ENCODE results near the gene RAB5A.
"Not testable (repeated sequence)": the region's sequence is repeated elsewhere in the genome, so short reads cannot be mapped to it uniquely, and the experiment has no call there.

RAB5A gene

DNA sequence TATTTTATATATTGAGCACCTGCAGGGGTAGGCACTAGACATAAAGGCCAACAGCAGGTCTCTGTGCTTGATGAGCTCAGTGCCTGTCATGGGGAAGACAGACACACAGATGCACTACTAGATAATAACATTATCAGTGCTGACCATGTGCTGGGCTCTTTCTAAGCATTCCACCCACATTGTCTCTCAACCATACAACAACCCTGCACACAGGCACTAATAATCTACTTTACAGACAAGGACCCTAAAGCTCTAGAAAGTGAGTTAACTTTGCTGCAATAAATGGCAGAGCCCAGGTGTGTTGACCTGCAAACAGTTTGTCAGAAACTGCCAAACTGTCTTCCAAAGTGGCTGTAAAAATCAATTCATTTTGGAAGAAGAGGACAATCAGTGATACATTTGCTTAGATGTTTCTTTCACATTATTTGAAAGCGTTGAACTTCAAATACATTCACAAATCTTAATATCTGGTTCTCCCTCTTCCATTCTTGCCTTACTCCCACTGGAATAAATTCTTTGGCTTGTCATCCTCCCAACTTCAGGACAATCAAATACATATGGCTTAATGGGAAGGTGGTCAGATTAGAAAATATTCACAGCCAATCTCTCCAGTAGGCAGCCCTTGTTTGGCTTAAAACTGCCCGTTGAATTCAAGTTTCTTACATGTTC, 76.2 kb downstream of the RAB5A start:
- Histone ChIP-seq H3K9me3 (no peaks in the 10 kb centered on the region), H3K4me1 (peaks cover 14% of the 10 kb centered on the region), H3K27me3 (ENCODE audit: low read depth) (no peaks in the 10 kb centered on the region), H3K36me3 (replicated peaks) (no peaks in the 10 kb centered on the region), H3K4me3 (no peak overlapping the region)
- no peak for DNase-seq (ENCODE audit: low spot score in 2 of 2)
- in situ Hi-C loops (cut with MboI; ENCODE audit: low sequenced_read_pairs) = no loop called here

- Histone ChIP-seq H3K4me1 (peaks cover 14% of the 10 kb centered on the region), H3K27me3 (ENCODE audit: low read depth) (no peaks in the 10 kb centered on the region), H3K4me3 (no peak overlapping the region), H3K9me3 (no peaks in the 10 kb centered on the region), H3K36me3 (replicated peaks) (no peaks in the 10 kb centered on the region)
- DNase-seq (ENCODE audit: low spot score in 2 of 2) = peak; percentile 28 to 63
- in situ Hi-C loops (cut with MboI; ENCODE audit: low sequenced_read_pairs) = no loop called here
Measured at GRCh38 chr3:20023623-20024405, 76.9 kb downstream of the RAB5A start.

DNA sequence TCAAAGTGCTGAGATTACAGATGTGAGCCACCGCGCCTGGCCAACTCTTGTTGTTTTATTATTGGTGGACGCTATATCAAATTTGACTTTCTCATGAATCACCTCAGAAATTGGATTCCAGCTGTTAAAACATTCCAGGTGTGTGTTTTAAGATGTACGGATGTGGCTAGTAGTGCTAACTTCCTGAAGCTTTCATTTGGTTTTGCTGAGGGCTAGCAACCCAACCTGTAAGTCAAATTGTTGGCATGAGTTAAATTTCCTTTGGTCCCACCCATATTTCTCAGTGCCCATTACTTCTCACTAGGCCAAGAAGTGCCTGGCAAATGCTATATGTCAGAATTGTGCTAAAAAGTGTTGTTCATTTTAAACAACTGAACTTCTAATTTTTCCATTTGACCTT, 80.2 kb downstream of the RAB5A start:
- Histone ChIP-seq H3K27me3 (ENCODE audit: low read depth) (no peaks in the 10 kb centered on the region), H3K4me1 (peaks cover 19% of the 10 kb centered on the region), H3K4me3 (no peak overlapping the region), H3K9me3 (no peaks in the 10 kb centered on the region), H3K36me3 (replicated peaks) (no peaks in the 10 kb centered on the region)
- in situ Hi-C loops (cut with MboI; ENCODE audit: low sequenced_read_pairs) = no loop called here
- DNase-seq (ENCODE audit: low spot score in 2 of 2) = no peak

DNA sequence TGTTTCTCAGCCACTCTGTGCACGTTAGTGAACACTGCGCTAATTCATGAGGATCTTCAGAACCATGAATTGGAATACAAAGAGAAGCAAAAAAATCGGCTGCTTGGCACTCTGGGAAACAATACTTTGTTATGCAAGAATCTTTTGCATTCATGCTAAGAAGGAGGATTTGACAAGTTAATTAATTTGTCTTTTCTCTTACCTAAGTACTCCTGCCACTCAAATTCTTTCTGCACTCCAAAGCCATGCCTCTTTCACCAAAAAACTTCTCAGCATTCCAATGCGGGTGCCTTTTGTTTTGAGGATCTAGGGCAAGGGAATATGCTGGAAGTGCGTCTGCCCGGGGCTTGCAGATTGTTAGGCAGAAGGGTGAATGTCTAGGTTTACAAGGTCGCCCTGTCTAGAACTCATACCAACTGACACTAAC, 82.0 kb downstream of the RAB5A start:
- no peaks in the 10 kb centered on the region for H3K9me3 ChIP-seq
- H3K27me3 ChIP-seq (ENCODE audit: low read depth) = no peaks in the 10 kb centered on the region
- in situ Hi-C loops (cut with MboI; ENCODE audit: low sequenced_read_pairs) = no loop called here
- DNase-seq (ENCODE audit: low spot score in 2 of 2) = peak; percentile 84 to 97
- no peaks in the 10 kb centered on the region for H3K36me3 ChIP-seq (replicated peaks)
- H3K4me1 ChIP-seq = peaks cover 13% of the 10 kb centered on the region
- no peak overlapping the region for H3K4me3 ChIP-seq

DNA sequence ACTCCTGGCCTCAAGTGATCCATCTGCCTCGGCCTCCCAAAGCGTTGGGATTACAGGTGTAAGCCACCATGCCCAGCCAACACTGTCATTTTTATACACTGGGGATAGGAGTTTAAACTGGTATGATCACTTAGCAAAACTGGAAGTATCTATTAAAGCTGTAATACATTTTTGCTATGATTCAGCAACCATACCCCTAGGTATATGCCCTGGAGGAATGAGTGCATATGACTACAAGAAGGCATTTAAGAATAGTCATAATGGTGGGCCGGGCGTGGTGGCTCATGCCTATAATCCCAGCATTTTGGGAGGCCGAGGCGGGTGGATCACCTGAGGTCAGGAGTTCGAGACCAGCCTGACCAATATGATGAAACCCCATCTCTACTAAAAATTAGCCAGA, 85.0 kb downstream of the RAB5A start:
- H3K9me3 ChIP-seq; H3K27me3 ChIP-seq (ENCODE audit: low read depth); H3K36me3 ChIP-seq (replicated peaks); in situ Hi-C loops (cut with MboI; ENCODE audit: low sequenced_read_pairs); H3K4me3 ChIP-seq; DNase-seq (ENCODE audit: low spot score in 2 of 2): not testable (repeated sequence)
- peaks cover 14% of the 10 kb centered on the region for H3K4me1 ChIP-seq

Measured in HAP-1 (cell line).